Retinal pigment epithelial cell (primary cell): ENCODE measurements around the gene CEP152.
A peak's percentile ranks its signal among the peaks of the same experiment; 100 is the strongest.

ENCODE experiments used
- DNase-seq: peaks from one replicate; pipeline ENCODE4 v3.0.0-alpha.2; 2010; ENCODE audit warnings: low read depth
- H3K4me3 ChIP-seq: 2 replicates; pipeline ENCODE4 v1.5.1; 2011; ENCODE audit warnings: mild to moderate bottlenecking, low read length, control low read depth, moderate library complexity
- TF ChIP-seq, protein P1 (sequence below): conservative IDR thresholded peaks from 2 replicates; pipeline ENCODE4 v1.5.1; 2011; ENCODE audit warnings: low read depth, low read length, control low read depth, inconsistent platforms

The CEP152 gene

DNA sequence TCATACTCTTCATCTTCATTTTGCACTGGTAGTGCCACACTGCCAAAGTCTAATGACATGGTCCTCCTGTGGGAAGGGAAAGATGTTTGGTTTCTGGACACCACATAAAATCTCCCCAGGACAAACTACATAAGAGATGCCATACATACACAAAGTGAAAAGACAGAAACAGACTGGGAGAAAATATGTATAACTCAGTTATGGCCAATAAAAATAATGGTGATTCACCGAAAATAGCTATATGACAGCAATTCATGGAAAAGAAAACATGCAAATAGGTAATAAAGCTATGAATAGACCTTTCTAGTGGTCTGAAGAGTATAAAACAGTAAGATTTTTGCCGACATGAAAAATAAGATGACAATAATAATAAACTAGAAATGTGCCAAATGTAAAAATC is 5.3 kb downstream of the CEP152 start:
- DNase-seq, result no peak
- no peak overlapping the region for H3K4me3 ChIP-seq
- TF ChIP-seq, protein P1, sequence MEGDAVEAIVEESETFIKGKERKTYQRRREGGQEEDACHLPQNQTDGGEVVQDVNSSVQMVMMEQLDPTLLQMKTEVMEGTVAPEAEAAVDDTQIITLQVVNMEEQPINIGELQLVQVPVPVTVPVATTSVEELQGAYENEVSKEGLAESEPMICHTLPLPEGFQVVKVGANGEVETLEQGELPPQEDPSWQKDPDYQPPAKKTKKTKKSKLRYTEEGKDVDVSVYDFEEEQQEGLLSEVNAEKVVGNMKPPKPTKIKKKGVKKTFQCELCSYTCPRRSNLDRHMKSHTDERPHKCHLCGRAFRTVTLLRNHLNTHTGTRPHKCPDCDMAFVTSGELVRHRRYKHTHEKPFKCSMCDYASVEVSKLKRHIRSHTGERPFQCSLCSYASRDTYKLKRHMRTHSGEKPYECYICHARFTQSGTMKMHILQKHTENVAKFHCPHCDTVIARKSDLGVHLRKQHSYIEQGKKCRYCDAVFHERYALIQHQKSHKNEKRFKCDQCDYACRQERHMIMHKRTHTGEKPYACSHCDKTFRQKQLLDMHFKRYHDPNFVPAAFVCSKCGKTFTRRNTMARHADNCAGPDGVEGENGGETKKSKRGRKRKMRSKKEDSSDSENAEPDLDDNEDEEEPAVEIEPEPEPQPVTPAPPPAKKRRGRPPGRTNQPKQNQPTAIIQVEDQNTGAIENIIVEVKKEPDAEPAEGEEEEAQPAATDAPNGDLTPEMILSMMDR, result no peak

DNA sequence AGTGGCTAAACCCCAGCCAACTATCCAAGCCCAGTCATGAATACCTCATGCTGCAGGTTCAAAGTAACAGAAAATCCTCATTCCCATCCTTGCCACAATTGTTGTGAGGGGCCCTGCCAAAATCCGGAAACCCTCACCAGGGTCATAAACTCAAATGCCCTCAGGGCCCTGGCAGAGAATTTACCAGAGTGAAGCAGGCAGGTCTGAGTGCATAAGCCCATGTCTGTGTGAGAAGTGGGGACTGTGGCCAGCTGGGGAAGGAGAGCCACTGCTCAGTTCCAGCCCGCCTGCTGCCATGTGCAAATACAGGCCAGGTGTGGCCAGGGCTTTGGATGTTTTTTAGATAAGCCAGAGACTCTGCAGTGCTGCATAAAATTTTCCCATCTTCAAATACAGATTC is 7.0 kb downstream of the CEP152 start:
- TF ChIP-seq, protein P1, result no peak
- no peak overlapping the region for H3K4me3 ChIP-seq
- DNase-seq, result no peak

DNA sequence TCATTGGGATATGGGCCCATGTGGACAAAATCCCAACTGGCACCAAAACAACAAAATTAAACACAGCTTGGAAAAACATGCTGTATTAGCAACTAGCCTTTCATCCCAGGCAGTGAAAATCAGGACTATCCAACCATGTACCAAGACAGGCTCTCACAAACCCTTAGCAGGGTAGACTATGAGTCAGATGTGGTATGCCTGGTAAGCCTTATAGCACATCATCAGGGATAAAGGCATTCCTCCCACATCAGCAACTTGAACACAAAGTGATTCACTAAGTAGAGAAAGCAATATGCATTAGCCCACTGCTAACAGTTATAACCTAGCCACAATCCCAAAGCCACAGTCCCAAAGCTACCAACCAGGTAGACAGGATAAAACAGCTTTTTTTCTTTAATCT is 8.0 kb downstream of the CEP152 start:
- no peak overlapping the region for H3K4me3 ChIP-seq
- peak; percentile 99 for DNase-seq
- TF ChIP-seq, protein P1, result no peak

DNA sequence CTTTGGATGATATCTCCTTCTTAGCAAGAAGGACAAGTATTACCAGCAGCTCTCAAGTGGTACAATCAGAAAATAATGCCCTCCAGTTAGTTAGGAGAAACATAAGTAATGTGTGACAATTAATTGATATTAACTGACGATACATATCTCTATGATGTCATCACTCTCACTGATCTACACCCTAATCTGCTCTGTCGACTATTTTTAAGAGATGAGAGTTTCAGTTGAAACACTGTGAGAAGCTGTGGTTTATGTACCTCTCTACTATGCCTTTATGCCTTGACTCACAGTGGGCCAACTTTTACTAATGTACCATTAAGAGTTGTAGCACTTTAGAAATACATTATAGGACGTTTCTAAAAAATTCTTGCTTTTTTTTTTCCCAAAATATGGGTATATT is 8.6 kb downstream of the CEP152 start:
- TF ChIP-seq, protein P1, result no peak
- no peak overlapping the region for H3K4me3 ChIP-seq
- DNase-seq, result no peak

DNA sequence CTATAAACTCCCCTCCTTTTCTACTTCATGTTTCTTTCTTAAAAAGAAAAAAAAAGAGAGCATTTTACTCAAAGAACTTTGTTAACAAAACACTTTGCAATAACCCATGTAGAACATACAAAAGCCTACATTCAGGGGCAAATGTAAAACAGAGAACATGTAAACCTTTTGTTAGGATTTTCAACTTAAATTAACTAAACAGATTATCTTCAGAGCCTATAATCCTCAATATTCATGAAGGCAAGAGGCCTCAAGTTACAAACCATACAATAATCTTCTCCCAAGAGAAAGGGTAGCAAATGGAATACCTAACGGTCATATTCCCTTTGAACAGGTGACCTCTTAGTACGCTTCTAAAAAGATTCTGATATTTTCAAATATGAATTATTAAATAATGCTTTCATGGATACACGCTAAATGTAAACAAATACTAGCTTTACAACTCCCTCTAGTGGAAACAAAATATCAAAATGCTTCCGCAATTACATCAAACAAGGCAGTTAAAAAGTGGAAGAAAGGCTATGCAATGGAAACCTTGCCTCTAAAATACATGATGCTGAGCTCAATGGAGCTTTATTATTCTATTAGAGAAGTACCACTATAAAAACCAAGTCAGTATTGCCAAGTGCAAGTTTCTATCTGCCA is 9.9 kb downstream of the CEP152 start:
- no peak for DNase-seq
- H3K4me3 ChIP-seq, result no peak overlapping the region

DNA sequence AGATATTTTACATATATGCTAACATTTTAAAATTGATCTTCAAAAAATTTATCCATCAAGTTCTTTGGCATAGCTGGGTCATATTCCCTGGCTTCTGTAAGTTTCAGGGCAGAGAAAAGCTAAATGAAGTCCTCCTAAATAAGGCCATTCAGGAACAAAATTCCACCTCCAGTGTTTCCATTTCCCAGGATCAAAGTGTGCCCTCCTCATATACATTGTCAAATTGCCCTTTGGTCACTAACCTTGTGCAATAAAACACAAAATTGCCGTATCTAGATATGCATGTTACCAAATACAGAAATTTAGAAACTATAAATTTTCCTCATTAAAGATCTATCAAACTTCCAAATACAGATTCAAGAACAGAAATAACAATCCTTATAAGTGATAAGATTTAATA is 10.6 kb downstream of the CEP152 start:
- TF ChIP-seq, protein P1, result no peak
- no peak overlapping the region for H3K4me3 ChIP-seq
- DNase-seq, result no peak

More for the DNA sequence above, 9.9 kb downstream of the CEP152 start:
- TF ChIP-seq, protein P1, result peak; percentile 48

DNA sequence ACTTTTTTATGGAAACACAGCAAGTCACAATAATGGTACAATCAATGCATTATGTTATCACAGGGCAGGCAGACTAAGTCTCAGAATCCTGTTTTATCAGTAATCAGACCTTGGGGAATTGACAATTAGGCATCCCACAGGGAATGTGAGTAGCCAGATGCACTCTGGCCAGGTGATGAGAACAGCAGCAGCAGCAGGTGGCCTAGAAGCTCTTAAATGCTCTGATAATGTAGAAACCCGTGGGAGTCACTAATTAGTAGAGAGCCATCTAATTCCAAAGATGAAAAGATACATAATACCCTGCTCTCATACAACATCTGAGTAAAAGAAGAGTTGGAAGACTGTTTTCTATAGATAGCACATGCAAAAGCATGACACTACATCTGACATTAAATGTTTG is 12.6 kb downstream of the CEP152 start:
- TF ChIP-seq, protein P1, result no peak
- H3K4me3 ChIP-seq, result no peak overlapping the region
- no peak for DNase-seq
